Calu3 (cell line): ENCODE data around the gene RAPGEF6. TPM values are rescaled to one million over a fixed set of nuclear protein-coding genes. Genes with fewer than 3 reads are reported as not detected.
"Not testable (repeated sequence)": the region's sequence is repeated elsewhere in the genome, so short reads cannot be mapped to it uniquely, and the experiment has no call there.

Experiments
- BruUV-seq: library from RNA; stranded (reverse); fragments of 400-500 nt; replicated peaks from 2 replicates; lab custom pipeline; 2021; lab: Mats Ljungman, UMichigan
- CTCF ChIA-PET: fragments of 300-600 bp; sonication (Branson Sonifier 250); formaldehyde crosslinking; loops from one replicate; lab custom pipeline; 2022; ENCODE audit warnings: antibody characterized with exemption; lab: Charles Lee
- DNase-seq: peaks from one replicate; pipeline ENCODE4 v3.0.0; 2022
- H3K27ac Mint-ChIP-seq: one replicate; pipeline ENCODE4 v1.8.0; 2022; ENCODE audit warnings: mixed read lengths; ENCODE audit not compliant: unreplicated experiment
- H3K27me3 Mint-ChIP-seq: one replicate; pipeline ENCODE4 v1.8.0; 2022; ENCODE audit warnings: mixed read lengths; ENCODE audit not compliant: unreplicated experiment
- H3K36me3 Mint-ChIP-seq: one replicate; pipeline ENCODE4 v1.8.0; 2022; ENCODE audit warnings: mild to moderate bottlenecking, moderate library complexity, mixed read lengths; ENCODE audit not compliant: insufficient read depth, unreplicated experiment
- H3K4me1 Mint-ChIP-seq: one replicate; pipeline ENCODE4 v1.8.0; 2022; ENCODE audit warnings: mild to moderate bottlenecking, low read depth, mixed read lengths; ENCODE audit not compliant: unreplicated experiment
- H3K4me3 Mint-ChIP-seq: one replicate; pipeline ENCODE4 v1.8.0; 2022; ENCODE audit warnings: mild to moderate bottlenecking, low read depth, moderate library complexity, mixed read lengths; ENCODE audit not compliant: unreplicated experiment
- H3K9me3 Mint-ChIP-seq: one replicate; pipeline ENCODE4 v1.8.0; 2022; ENCODE audit warnings: low read depth, mixed read lengths; ENCODE audit not compliant: unreplicated experiment
- CTCF ChIP-seq: fragments of 200-600 bp; IDR thresholded peaks from one replicate; pipeline ENCODE4 v1.8.0; 2022; ENCODE audit warnings: antibody characterized with exemption; ENCODE audit not compliant: unreplicated experiment
- intact Hi-C: fragments of 100-400 bp; cut with micrococcal nuclease; formaldehyde crosslinking; loops from one replicate; pipeline ENCODE4 v1.10.0; 2022; ENCODE audit not compliant: unreplicated experiment
- total RNA-seq: library from RNA; stranded (reverse); gene quantifications from 2 replicates; pipeline ENCODE4 v1.2.3, GENCODE V29; 2022

Gene RAPGEF6
- total RNA-seq, 1 experiment from 2014 or later = 27.3 TPM

GRCh38 chr5:131405674-131406073 is 229.4 kb downstream of the RAPGEF6 start:
- TF ChIP-seq CTCF = no peak
- no TSS peak for BruUV-seq
- CTCF ChIA-PET = interaction anchor here (1.1 kb wide), 1 partner anchor 9 kb away, joined by 3 read pairs; no protein-coding TSS in a partner anchor
- no peak for DNase-seq
- peaks cover 7% of the 10 kb centered on the region for H3K9me3 Mint-ChIP-seq
- H3K4me1 Mint-ChIP-seq = no peaks in the 10 kb centered on the region
- H3K36me3 Mint-ChIP-seq = peaks cover 23% of the 10 kb centered on the region
- H3K4me3 Mint-ChIP-seq = no peak overlapping the region
- intact Hi-C loops = no loop called here
- H3K27me3 Mint-ChIP-seq = no peaks in the 10 kb centered on the region
- peak overlapping the region; percentile 47 for H3K27ac Mint-ChIP-seq

- Mint-ChIP-seq H3K4me1 (no peaks in the 10 kb centered on the region), H3K27ac (no peak overlapping the region), H3K4me3 (no peak overlapping the region), H3K27me3 (no peaks in the 10 kb centered on the region), H3K9me3 (peaks cover 7% of the 10 kb centered on the region), H3K36me3 (peaks cover 42% of the 10 kb centered on the region)
- no peak for TF ChIP-seq CTCF
- DNase-seq = no peak
- intact Hi-C loops = no loop called here
- no TSS peak for BruUV-seq
- CTCF ChIA-PET = no interaction called here
Observed at GRCh38 chr5:131400585-131400984, 234.4 kb downstream of the RAPGEF6 start.

- H3K9me3 Mint-ChIP-seq, H3K27me3 Mint-ChIP-seq, CTCF ChIA-PET, H3K4me1 Mint-ChIP-seq, intact Hi-C loops, DNase-seq, BruUV-seq, H3K4me3 Mint-ChIP-seq, H3K27ac Mint-ChIP-seq: not testable (repeated sequence)
- H3K36me3 Mint-ChIP-seq = peaks cover 42% of the 10 kb centered on the region
Observed at GRCh38 chr5:131399007-131399406, 236.0 kb downstream of the RAPGEF6 start.

GRCh38 chr5:131396630-131397273 is 238.3 kb downstream of the RAPGEF6 start:
- no TSS peak for BruUV-seq
- CTCF ChIA-PET = no interaction called here

More at GRCh38 chr5:131396630-131397273, 238.3 kb downstream of the RAPGEF6 start:
- intact Hi-C loops = no loop called here
- DNase-seq = no peak
- TF ChIP-seq CTCF = no peak
- H3K36me3 Mint-ChIP-seq = peaks cover 57% of the 10 kb centered on the region
- no peak overlapping the region for H3K27ac Mint-ChIP-seq
- no peaks in the 10 kb centered on the region for H3K27me3 Mint-ChIP-seq
- no peak overlapping the region for H3K4me3 Mint-ChIP-seq
- H3K4me1 Mint-ChIP-seq = no peaks in the 10 kb centered on the region
- H3K9me3 Mint-ChIP-seq = no peaks in the 10 kb centered on the region
